RWPE1 (cell line): Measurements from ENCODE around the gene OR1J1.

Experiments
- CTCF ChIA-PET: fragments of 350-600 bp; sonication (Branson Sonifier 250); formaldehyde crosslinking; extraction: SDS; loops from one replicate; lab custom pipeline; 2021; lab: Yijun Ruan, JAX
- POLR2A ChIA-PET: fragments of 400-600 bp; formaldehyde crosslinking; extraction: SDS; loops from one replicate; lab custom pipeline; 2020; ENCODE audit warnings: antibody characterized with exemption; ENCODE audit not compliant: low non-redundant PET; lab: Yijun Ruan, JAX
- DNase-seq: peaks from one replicate; pipeline ENCODE4 v3.0.0; 2012; ENCODE audit warnings: low spot score
- H3K27ac ChIP-seq: fragments of 450-650 bp; 2 replicates; pipeline ENCODE4 v1.5.1; 2017
- CTCF ChIP-seq: fragments of 450-650 bp; conservative IDR thresholded peaks from 2 replicates; pipeline ENCODE4 v1.5.1; 2017; ENCODE audit warnings: low read depth, mild to moderate bottlenecking

OR1J1 gene

GRCh38 chr9:122510502-122510901 lies 32.8 kb upstream of the OR1J1 start, which contains the start of gene OR1J2:
Gene OR1J2 (plus strand): TSS chr9:122510802. CDS start chr9:122510802, 0 bp downstream.
- H3K27ac ChIP-seq, result no peak within 1 kb of the TSS
- no peak for TF ChIP-seq CTCF
- POLR2A ChIA-PET, result no interaction called here
- CTCF ChIA-PET, result no interaction called here
- DNase-seq, result no peak

- POLR2A ChIA-PET, result no interaction called here
- DNase-seq, result no peak
- no peak for TF ChIP-seq CTCF
- CTCF ChIA-PET, result interaction anchor here (1.0 kb wide), 1 partner anchor 8 kb away, joined by 4 read pairs; no protein-coding TSS in a partner anchor
- no peak overlapping the region for H3K27ac ChIP-seq
Observed at GRCh38 chr9:122506964-122507363, 29.2 kb upstream of the OR1J1 start.

- no peak overlapping the region for H3K27ac ChIP-seq
- CTCF ChIA-PET, result interaction anchor here (0.5 to 2.1 kb wide), 30 partner anchors 8 to 864 kb away, joined by 3 to 16 read pairs (median 4); partner anchors contain the start of genes OR1L8 and PDCL
- POLR2A ChIA-PET, result interaction anchor here (0.6 kb wide), 1 partner anchor 402 kb away, joined by 4 read pairs; no protein-coding TSS in a partner anchor
- DNase-seq, result peak; percentile 79
- TF ChIP-seq CTCF, result peak; percentile 93
Observed at GRCh38 chr9:122498883-122499288, 21.2 kb upstream of the OR1J1 start.

- H3K27ac ChIP-seq, result no peak overlapping the region
- ChIA-PET POLR2A (no interaction called here), CTCF (no interaction called here)
Observed at GRCh38 chr9:122479062-122479461, 1.3 kb upstream of the OR1J1 start.

GRCh38 chr9:122477346-122477745 lies 380 bp downstream of the OR1J1 start:
- H3K27ac ChIP-seq, result no peak overlapping the region
- no peak for DNase-seq
- POLR2A ChIA-PET, result no interaction called here
- CTCF ChIA-PET, result interaction anchor here (0.7 kb wide), 1 partner anchor 774 kb away, joined by 4 read pairs; no protein-coding TSS in a partner anchor
- no peak for TF ChIP-seq CTCF

More at GRCh38 chr9:122479062-122479461, 1.3 kb upstream of the OR1J1 start:
- no peak for DNase-seq
- no peak for TF ChIP-seq CTCF

GRCh38 chr9:122475717-122476116 lies 2.0 kb downstream of the OR1J1 start:
- POLR2A ChIA-PET, result no interaction called here
- TF ChIP-seq CTCF, result no peak
- no peak overlapping the region for H3K27ac ChIP-seq
- CTCF ChIA-PET, result interaction anchor here (0.7 to 1.6 kb wide), 2 partner anchors 14 to 23 kb away, joined by 3 to 6 read pairs; no protein-coding TSS in a partner anchor
- no peak for DNase-seq
